HG03342 (cell line): Measurements from ENCODE around the gene VSIR.

Experiments
- ATAC-seq: cut with Tn5 transposase; IDR thresholded peaks from one replicate; pipeline ENCODE4 v1.9.1; 2021; ENCODE audit warnings: mild to moderate bottlenecking, moderate library complexity; ENCODE audit not compliant: unreplicated experiment

VSIR gene

GRCh38 chr10:71716426-71716825 is 56.9 kb downstream of the VSIR start:
- no peak for ATAC-seq

- no peak for ATAC-seq
These were observed 57.5 kb downstream of the VSIR start for GRCh38 chr10:71715860-71716259.

GRCh38 chr10:71715026-71715425 is 58.3 kb downstream of the VSIR start:
- no peak for ATAC-seq

GRCh38 chr10:71714592-71714991 is 58.7 kb downstream of the VSIR start:
- ATAC-seq: no peak

- ATAC-seq: no peak
These were observed 59.3 kb downstream of the VSIR start for GRCh38 chr10:71714031-71714410.

- ATAC-seq: no peak
These were observed 59.9 kb downstream of the VSIR start for GRCh38 chr10:71713135-71714030.

GRCh38 chr10:71712572-71713134 is 60.7 kb downstream of the VSIR start:
- no peak for ATAC-seq

GRCh38 chr10:71712170-71712569 is 61.1 kb downstream of the VSIR start:
- ATAC-seq: no peak

- no peak for ATAC-seq
These were observed 62.2 kb downstream of the VSIR start for GRCh38 chr10:71711052-71711623.

- no peak for ATAC-seq
These were observed 62.8 kb downstream of the VSIR start for GRCh38 chr10:71710519-71710918.

GRCh38 chr10:71708897-71709882 is 64.1 kb downstream of the VSIR start:
- ATAC-seq: no peak

- no peak for ATAC-seq
These were observed 65.0 kb downstream of the VSIR start for GRCh38 chr10:71708301-71708703.

GRCh38 chr10:71707240-71707789 is 66.0 kb downstream of the VSIR start:
- ATAC-seq: no peak

- ATAC-seq: no peak
These were observed 66.9 kb downstream of the VSIR start for GRCh38 chr10:71706216-71707121.

- ATAC-seq: no peak
These were observed 67.7 kb downstream of the VSIR start for GRCh38 chr10:71705582-71705981.

- ATAC-seq: no peak
These were observed 68.5 kb downstream of the VSIR start for GRCh38 chr10:71704816-71705215.

GRCh38 chr10:71703577-71703976 is 69.7 kb downstream of the VSIR start:
- ATAC-seq: no peak

GRCh38 chr10:71701496-71702132 is 71.7 kb downstream of the VSIR start:
- ATAC-seq: no peak

- no peak for ATAC-seq
These were observed 72.5 kb downstream of the VSIR start for GRCh38 chr10:71700731-71701368.
